Eye (tissue), 1 donor: ENCODE measurements around the gene CIDEB.

ENCODE experiments used
- DNase-seq: peaks from one replicate; pipeline ENCODE4 v3.0.0-alpha.2; 2015

The CIDEB gene

GRCh38 chr14:24267516-24267915 is 40.3 kb downstream of the CIDEB start:
- no peak for DNase-seq

DNA sequence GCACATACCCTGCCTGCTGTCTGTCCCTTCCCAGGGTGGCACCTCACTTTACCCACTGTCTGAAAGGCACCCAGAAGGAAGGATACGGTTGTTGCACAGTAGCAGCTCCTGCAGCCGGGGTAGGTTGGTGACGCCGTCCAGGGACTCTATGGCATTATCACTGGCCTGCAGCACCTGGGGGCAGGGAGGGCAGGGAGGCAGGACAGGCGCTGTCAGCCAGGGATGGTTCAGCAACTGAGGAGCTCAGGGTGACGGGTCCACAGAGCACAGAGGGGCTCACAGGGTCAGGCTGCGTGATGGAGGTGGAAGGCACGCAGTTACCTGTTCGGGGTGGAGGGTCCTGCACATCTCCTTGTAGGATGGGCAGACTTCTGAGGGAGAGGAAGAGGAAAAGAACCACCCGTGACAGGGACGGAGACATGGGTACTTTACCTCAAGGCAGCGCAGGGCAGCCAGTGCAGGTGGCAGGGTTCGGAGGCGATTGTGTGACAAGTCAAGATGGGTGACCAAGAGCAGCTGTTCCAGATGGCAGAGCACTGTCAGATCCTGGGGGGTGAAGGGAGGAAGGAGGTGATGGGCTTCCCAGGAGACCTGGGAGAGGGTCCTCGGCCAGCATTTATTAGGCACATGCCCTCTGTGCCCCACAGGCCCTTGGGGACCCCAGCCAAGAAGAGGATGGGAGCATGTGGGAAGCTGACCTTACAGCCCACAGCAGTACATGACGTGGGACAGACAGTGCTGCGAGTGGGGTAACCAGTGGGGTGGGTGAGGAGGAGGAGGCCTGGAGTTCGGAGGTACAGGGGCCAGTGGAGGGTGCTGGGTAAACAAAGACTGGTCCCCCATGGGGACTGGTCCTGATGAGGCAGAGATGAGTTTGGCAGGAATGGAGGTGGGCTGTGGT is 41.2 kb downstream of the CIDEB start:
- DNase-seq: no peak

GRCh38 chr14:24264298-24264697 is 43.5 kb downstream of the CIDEB start:
- DNase-seq: no peak

DNA sequence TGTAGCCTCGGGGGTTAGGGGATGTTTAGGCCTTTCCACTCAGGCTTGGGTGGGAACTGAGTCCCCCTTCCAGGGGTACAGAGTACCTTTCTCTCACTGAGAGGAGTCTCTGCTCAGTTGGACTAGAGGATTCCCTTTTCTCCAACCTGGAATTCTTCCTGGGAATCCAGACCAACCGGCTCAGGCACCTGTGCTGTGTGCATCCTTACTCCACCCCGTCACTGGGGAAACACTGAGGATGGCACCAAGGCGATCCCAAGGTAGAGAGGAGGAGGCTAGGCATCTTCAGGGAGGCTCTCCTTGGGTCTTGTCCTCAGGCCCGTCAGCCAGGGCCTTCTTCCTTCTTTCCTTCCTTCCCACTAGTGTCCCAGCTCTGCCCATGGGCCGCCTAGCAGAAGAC is 43.9 kb downstream of the CIDEB start:
- no peak for DNase-seq

- no peak for DNase-seq
These were observed 44.7 kb downstream of the CIDEB start, which contains the start of gene TGM1 for GRCh38 chr14:24262821-24263733. Gene TGM1 (minus strand): TSS chr14:24263177. CDS start chr14:24262352, 825 bp downstream.

DNA sequence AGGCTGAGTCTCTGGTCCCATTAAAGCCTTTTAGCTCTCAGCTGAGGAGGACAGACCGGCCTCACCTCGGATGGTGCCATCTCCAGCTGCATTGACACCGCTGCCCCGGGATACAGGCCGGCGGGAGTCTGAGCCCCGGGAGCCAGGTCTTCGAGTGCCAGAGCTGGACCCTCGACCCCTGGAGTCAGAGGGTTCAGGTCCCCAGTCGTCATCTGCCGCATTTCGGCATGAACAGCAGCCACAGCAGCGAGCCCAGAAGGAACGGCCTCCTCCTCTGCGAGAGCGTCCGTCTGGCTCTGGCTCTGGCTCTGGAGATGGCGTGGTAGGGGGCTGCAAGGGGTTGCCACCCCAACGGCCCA is 45.8 kb downstream of the CIDEB start:
- no peak for DNase-seq

DNA sequence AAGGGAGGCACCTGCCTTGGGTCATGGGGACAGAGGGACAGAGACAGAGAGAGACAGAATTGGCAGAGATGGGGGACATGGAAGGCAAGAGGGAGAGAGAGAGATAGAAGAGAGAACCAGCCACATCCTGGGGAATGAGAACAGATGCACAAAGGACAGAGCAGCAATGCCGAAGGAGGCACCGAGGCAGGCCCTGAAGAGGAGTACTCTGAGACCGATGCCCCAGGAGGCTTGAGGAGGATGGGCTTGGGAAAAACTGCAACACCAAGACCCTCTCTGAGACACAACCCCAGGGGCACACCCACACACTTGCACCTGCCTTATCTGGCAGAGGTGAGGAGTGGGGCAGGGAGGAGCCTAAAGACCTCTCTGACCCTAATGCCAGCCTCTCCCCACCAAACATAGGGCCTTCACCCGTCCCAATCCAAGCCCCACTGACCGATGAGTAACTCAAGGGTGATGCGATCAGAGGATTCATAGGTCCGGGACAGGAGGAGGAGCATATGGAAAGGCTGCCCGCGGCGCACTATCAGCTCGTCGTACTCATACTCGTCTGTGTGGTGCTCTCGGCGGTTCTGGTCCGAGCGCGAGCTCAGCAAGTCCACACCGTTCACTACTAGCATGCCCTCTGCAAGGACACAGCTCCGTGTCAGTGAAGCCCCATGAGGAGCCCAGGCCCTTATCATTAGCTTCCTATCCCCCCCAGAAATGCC is 46.4 kb downstream of the CIDEB start:
- DNase-seq: no peak

- no peak for DNase-seq
These were observed 47.0 kb downstream of the CIDEB start for GRCh38 chr14:24260780-24261157.

GRCh38 chr14:24260026-24260779 is 47.6 kb downstream of the CIDEB start:
- DNase-seq: no peak

DNA sequence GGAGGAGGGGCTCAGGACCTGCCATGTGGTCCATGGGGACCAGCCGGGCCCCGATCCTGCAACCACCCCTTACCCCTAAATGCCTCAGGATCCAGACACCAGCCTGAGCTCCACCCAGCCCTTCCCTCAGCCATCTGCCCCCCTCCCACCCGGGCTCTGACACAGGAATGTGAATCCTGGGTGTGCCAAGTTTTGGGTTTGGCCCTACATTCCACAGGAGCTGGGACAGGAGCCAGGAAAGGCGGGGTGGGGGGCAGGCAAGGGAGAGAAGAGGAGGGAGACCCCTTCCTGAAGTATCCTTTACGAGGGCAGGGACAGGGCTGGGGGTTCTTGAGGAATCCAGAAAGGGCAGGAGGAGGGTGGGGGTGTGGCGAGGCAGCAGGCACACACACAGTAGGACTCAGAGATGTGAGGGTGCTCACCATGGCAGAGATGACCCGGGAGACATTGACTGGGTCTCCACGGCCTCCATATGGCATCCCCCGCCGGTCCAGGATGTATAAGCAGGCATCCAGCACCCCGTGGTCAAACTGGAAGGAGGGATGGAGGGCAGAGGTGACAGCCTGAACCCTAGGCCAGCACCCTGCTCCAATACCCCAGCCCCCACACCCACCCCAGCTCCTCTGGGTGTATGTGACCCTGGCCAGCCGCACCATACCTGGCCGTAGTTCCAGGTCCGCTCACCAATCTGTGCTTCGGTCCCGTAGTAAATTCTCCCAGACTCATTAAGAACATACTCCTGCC is 48.3 kb downstream of the CIDEB start:
- peak; percentile 72 for DNase-seq

GRCh38 chr14:24258548-24259265 is 49.1 kb downstream of the CIDEB start:
- DNase-seq: no peak

GRCh38 chr14:24258119-24258518 is 49.7 kb downstream of the CIDEB start:
- no peak for DNase-seq

DNA sequence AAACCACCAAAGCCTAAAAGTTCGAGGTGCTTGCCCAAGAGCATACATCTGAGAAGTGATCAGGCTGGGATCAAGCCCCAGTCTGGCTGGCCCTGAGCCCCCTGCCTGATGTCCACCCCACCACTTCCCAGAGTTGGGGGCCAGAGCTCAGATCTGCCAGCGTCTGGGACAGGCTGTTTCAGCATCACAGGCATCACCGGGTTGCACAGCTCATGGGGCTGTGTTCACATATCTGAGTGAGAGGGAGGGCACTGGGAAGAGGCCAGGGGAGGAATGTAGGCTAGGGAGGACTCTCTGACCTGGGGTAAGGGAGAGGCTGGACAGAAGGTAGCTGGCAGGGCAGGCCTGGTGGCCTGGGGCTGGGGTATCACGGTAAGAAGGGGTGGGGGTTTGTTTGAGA is 50.8 kb downstream of the CIDEB start:
- DNase-seq: no peak

DNA sequence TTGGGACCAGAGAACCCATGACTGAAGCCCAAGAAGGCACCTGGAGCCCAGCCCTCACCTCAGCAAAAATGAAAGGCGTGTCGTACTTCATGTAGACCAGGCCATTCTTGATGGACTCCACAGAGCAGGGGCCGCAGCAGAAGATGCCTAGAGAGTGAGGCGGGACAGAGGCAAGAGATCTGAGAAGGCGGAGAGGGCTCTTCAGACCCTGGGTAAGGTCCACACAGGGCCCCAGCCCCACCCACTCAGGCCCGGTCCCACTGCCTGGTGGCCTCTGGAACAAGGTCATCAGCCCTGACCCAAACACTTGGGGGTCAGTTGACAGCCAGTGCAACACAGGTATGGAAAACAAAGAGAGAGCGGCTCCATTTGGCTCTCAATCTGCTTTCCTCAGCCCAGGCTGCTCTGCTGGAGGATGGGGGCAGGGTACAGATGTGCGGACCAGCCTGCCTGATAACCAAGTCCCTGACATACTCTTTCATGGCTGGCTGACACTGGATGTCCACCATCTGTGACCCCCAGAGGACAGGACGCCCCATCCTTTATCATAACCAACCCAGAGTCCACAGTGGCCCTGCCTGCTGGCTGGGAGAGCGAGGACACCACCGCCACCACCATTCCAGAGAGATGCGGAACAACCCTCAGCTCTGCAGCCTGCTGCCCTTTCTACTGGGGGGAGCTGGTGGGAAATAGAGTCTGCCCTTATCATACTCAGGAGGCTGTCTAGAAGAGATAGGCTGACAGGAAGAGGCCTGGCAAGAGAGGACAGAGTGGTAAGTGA is 51.7 kb downstream of the CIDEB start:
- DNase-seq: no peak

GRCh38 chr14:24255438-24255837 is 52.3 kb downstream of the CIDEB start:
- no peak for DNase-seq
